Spleen (tissue), 11 donors: ENCODE results near the gene TMEM107. TPM values are rescaled to one million over a fixed set of nuclear protein-coding genes. Genes with fewer than 3 reads are reported as not detected.

Source experiments
- DNase-seq: peaks from one replicate; pipeline ENCODE4 v3.0.0-alpha.2; 2020
- H3K27ac ChIP-seq, 8 donors: fragments of 200-600 bp; sonication (generic) in 7 of 8; 1 replicate in 4 of 8; 2 replicates in 4 of 8; pipeline versions ENCODE4 v1.5.0 to v1.8.0; 2016 to 2021; ENCODE audit warnings: inconsistent platforms in 4 of 8, mild to moderate bottlenecking in 4 of 8, moderate library complexity in 1 of 8
- H3K27me3 ChIP-seq, 7 donors: fragments of 200-600 bp; sonication (generic) in 6 of 7; replicated peaks in 1 of 7; 1 replicate in 4 of 7; 2 replicates in 3 of 7; pipeline versions ENCODE4 v1.5.0 to v1.8.0; 2016 to 2021; ENCODE audit warnings: inconsistent platforms in 3 of 7, mild to moderate bottlenecking in 1 of 7
- H3K36me3 ChIP-seq, 6 donors: fragments of 200-600 bp; sonication (generic) in 5 of 6; 1 replicate in 4 of 6; 2 replicates in 2 of 6; pipeline versions ENCODE4 v1.5.0 to v1.8.0; 2016 to 2021; ENCODE audit warnings: inconsistent platforms in 2 of 6
- H3K4me1 ChIP-seq, 6 donors: fragments of 200-600 bp; sonication (generic) in 5 of 6; 1 replicate in 3 of 6; 2 replicates in 3 of 6; pipeline versions ENCODE4 v1.5.0 to v1.8.0; 2016 to 2021; ENCODE audit warnings: inconsistent platforms in 3 of 6
- H3K4me3 ChIP-seq, 8 donors: fragments of 200-600 bp; sonication (generic) in 7 of 8; 1 replicate in 4 of 8; 2 replicates in 4 of 8; pipeline versions ENCODE4 v1.5.0 to v1.8.0; 2016 to 2021; ENCODE audit warnings: inconsistent platforms in 4 of 8, mild to moderate bottlenecking in 4 of 8, moderate library complexity in 2 of 8
- H3K9me3 ChIP-seq, 8 donors: fragments of 200-600 bp; sonication (generic) in 7 of 8; 1 replicate in 4 of 8; 2 replicates in 4 of 8; pipeline versions ENCODE4 v1.5.0 to v1.8.0; 2016 to 2021; ENCODE audit warnings: inconsistent platforms in 4 of 8
- CTCF ChIP-seq, 11 experiments: fragments of 200-600 bp in 7 of 11; fragments of 450-650 bp in 4 of 11; sonication (generic) in 4 of 11; IDR thresholded peaks in 8 of 11; conservative IDR thresholded peaks in 3 of 11; 1 replicate in 7 of 11; 2 replicates in 4 of 11; pipeline versions ENCODE4 v1.4.0 to v1.8.0; 2016 to 2021; ENCODE audit warnings: antibody characterized with exemption in 11 of 11, inconsistent platforms in 4 of 11, mild to moderate bottlenecking in 1 of 11
- POLR2A ChIP-seq, 3 donors: fragments of 450-650 bp; IDR thresholded peaks; one replicate each; pipeline ENCODE4 v1.5.1; 2017; ENCODE audit warnings: antibody characterized with exemption in 3 of 3, mild to moderate bottlenecking in 1 of 3
- POLR2AphosphoS5 ChIP-seq, 3 donors: sonication (generic); formaldehyde crosslinking; IDR thresholded peaks; one replicate each; pipeline ENCODE4 v1.5.1; 2017; ENCODE audit warnings: antibody characterized with exemption in 3 of 3
- WGBS, 5 donors: extraction: QIAGEN DNeasy Blood & Tissue Kit in 3 of 5; methylation state at CpG; one replicate each; pipeline versions ENCODE4 v1.1.5 to v1.1.7; 2013 to 2018; 5-methylcytosine and 5-hydroxymethylcytosine counted together
- intact Hi-C: fragments of 100-400 bp; cut with DNase I; formaldehyde crosslinking; loops from one replicate; pipeline ENCODE4 v1.15.0; 2023; ENCODE audit warnings: low total_unique reads
- polyA plus RNA-seq, 3 donors: library from polyadenylated mRNA; stranded (reverse); fragments of 200-250 nt; gene quantifications; one replicate each; pipeline ENCODE4 v1.2.1, GENCODE V29; 2013
- total RNA-seq, 7 donors: library from RNA; depleted of rRNA in 3 of 7; stranded (reverse); fragments of >200 nt in 3 of 7; fragmentation: NEBNext Ultra II Directional in 4 of 7; extraction: Animal tissue kit (Norgen Biotek cat#: 25700) in 4 of 7; gene quantifications; one replicate each; pipeline versions ENCODE4 v1.1.0 to v1.2.1, GENCODE V29; 2016 to 2021
- donor health status: healthy with polysubstance abuse.
- donor health status: DM: no; HTN: no; CAD: no; lungs with moderate emphysema.
- donor health status: DM: no; HTN: no; CAD: no.
- donor health status: Bipolar disorder and iron deficiency.
- donor health status: healthy.
- donor health status: DM: no; HTN: no; CAD: no.
- donor health status: DM: yes; HTN: yes; CAD: no.

The TMEM107 gene
- total and polyA plus RNA-seq, 10 donors = 8.1 to 42.2 (median 16.6) TPM

GRCh38 chr17:8162997-8163977, 12.9 kb downstream of the TMEM107 start:
- H3K4me1 ChIP-seq = peaks cover 36 to 69% (median 60%) of the 10 kb centered on the region in 6 donors
- H3K27ac ChIP-seq = peak overlapping the region; percentile 98 to 100 (median 100)
- DNase-seq = peak; percentile 87
- H3K27me3 ChIP-seq = no peaks in the 10 kb centered on the region
- H3K4me3 ChIP-seq = peak overlapping the region; percentile 7 to 96 (median 76)
- 11 to 36% (median 19%) methylated on average over 21 to 55 of the region's 55 CpGs for WGBS, 5 donors
- peaks cover 0 to 32% (median 23%) of the 10 kb centered on the region in 6 donors for H3K36me3 ChIP-seq
- no peak for TF ChIP-seq POLR2A (IDR thresholded peaks at IDR 0.05)
- TF ChIP-seq POLR2AphosphoS5 (IDR thresholded peaks at IDR 0.05) = no peak
- TF ChIP-seq CTCF (IDR thresholded peaks at IDR 0.05 in 8 of 11, conservative IDR thresholded peaks at IDR 0.05 in 3 of 11) = no peak
- intact Hi-C loops = no loop called here
- H3K9me3 ChIP-seq = no peaks in the 10 kb centered on the region

- H3K27ac ChIP-seq = peak within 1 kb of the TSS; percentile 98 to 100 (median 100)
- peak within 1 kb of the TSS; percentile 72 to 96 (median 82) for H3K4me3 ChIP-seq
- TF ChIP-seq POLR2AphosphoS5 (IDR thresholded peaks at IDR 0.05) (peak; percentile 93 to 94 (median 93)), POLR2A (IDR thresholded peaks at IDR 0.05) (peak in 2 of 3 donors; percentile 59 to 70), CTCF (IDR thresholded peaks at IDR 0.05 in 8 of 11, conservative IDR thresholded peaks at IDR 0.05 in 3 of 11) (peak in 6 of 11 experiments; percentile 12 to 38 (median 24))
- intact Hi-C loops = no loop called here
- H3K27me3 ChIP-seq = no peaks in the 10 kb centered on the region
- no peaks in the 10 kb centered on the region for H3K9me3 ChIP-seq
- H3K36me3 ChIP-seq = peaks cover 0 to 38% (median 23%) of the 10 kb centered on the region in 6 donors
- H3K4me1 ChIP-seq = peaks cover 36 to 78% (median 69%) of the 10 kb centered on the region in 6 donors
- peak; percentile 96 for DNase-seq
- 0 to 1% (median 1%) methylated on average over 48 to 75 of the region's 75 CpGs for WGBS, 5 donors
Observed at GRCh38 chr17:8162233-8162996, 13.8 kb downstream of the TMEM107 start, which contains the start of gene VAMP2. TSS of gene VAMP2 (minus strand) at chr17:8162948. CDS start at chr17:8162879, 69 bp downstream.

GRCh38 chr17:8161289-8162232, 14.6 kb downstream of the TMEM107 start:
- Histone ChIP-seq H3K4me3 (peak overlapping the region; percentile 72 to 96 (median 82)), H3K4me1 (peaks cover 40 to 85% (median 75%) of the 10 kb centered on the region in 6 donors), H3K9me3 (no peaks in the 10 kb centered on the region), H3K27ac (peak overlapping the region; percentile 98 to 100 (median 100)), H3K36me3 (peaks cover 0 to 38% (median 23%) of the 10 kb centered on the region in 6 donors), H3K27me3 (no peaks in the 10 kb centered on the region)
- 56 to 72% (median 65%) methylated on average over 18 to 19 of the region's 19 CpGs for WGBS, 5 donors
- peak; percentile 77 for DNase-seq
- TF ChIP-seq POLR2AphosphoS5 (IDR thresholded peaks at IDR 0.05) = no peak
- TF ChIP-seq CTCF (IDR thresholded peaks at IDR 0.05 in 8 of 11, conservative IDR thresholded peaks at IDR 0.05 in 3 of 11) = no peak
- no peak for TF ChIP-seq POLR2A (IDR thresholded peaks at IDR 0.05)
- intact Hi-C loops = no loop called here
